K562 (cell line): ENCODE measurements around the gene MAP1LC3B. TPM values are rescaled to one million over a fixed set of nuclear protein-coding genes. Genes with fewer than 3 reads are reported as not detected.
A peak's percentile ranks its signal among the peaks of the same experiment; 100 is the strongest.

Experiments
- ATAC-seq: fragments of 200-7000 bp; cut with Tn5 transposase; 3 replicates; pipeline ENCODE4 v1.9.1; 2020; ENCODE audit warnings: moderate library complexity
- BruUV-seq: library from RNA; stranded (reverse); fragments of 400-500 nt; replicated peaks from 2 replicates; lab custom pipeline; 2021; lab: Mats Ljungman, UMichigan
- CTCF ChIA-PET: fragments of 300-600 bp; formaldehyde crosslinking; extraction: SDS; loops from one replicate; lab custom pipeline; 2021; ENCODE audit warnings: low intra/inter-chr PET ratio; lab: Yijun Ruan, JAX
- POLR2A ChIA-PET: fragments of 300-600, 350-650 bp; sonication (Branson Sonifier 250); formaldehyde crosslinking; extraction: SDS; loops from one replicate; lab custom pipeline; 2021; ENCODE audit warnings: antibody characterized with exemption, inconsistent platforms; lab: Yijun Ruan, JAX
- DNase-seq, 4 experiments: peaks; one replicate each; pipeline versions ENCODE4 v3.0.0 to v3.0.0-alpha.2; 2011 to 2018; ENCODE audit warnings: low spot score in 3 of 4, mixed read lengths in 3 of 4; ENCODE audit errors: extremely low read depth in 1 of 4
- FAIRE-seq: peaks from 2 replicates; lab custom pipeline; 2011; peaks lifted over from hg19 to GRCh38; lab: Jason Lieb, UNC
- H2AFZ ChIP-seq: 2 replicates; pipeline ENCODE4 v1.6.0; 2011; ENCODE audit warnings: low read depth, low read length, control low read depth, inconsistent platforms
- H3K27ac ChIP-seq: fragments of 200-600 bp; 3 replicates; pipeline ENCODE4 v1.8.0; 2011; ENCODE audit warnings: low read depth, mild to moderate bottlenecking, control low read depth, inconsistent platforms, low read length, moderate library complexity, mixed read lengths; ENCODE audit errors: extremely low read depth
- H3K27me3 ChIP-seq, 2 experiments: fragments of 300-600 bp in 1 of 2; 2 replicates in 1 of 2; 3 replicates in 1 of 2; pipeline versions ENCODE4 v1.6.0 to v1.8.0; 2011; ENCODE audit warnings: inconsistent platforms in 2 of 2, low read length in 2 of 2, mild to moderate bottlenecking in 1 of 2, mixed read lengths in 1 of 2, moderate library complexity in 1 of 2; ENCODE audit not compliant: control insufficient read depth in 2 of 2, insufficient read depth in 2 of 2
- H3K36me3 ChIP-seq: fragments of 300-600 bp; 3 replicates; pipeline ENCODE4 v1.8.0; 2011; ENCODE audit warnings: mild to moderate bottlenecking, low read length, inconsistent platforms; ENCODE audit not compliant: control insufficient read depth, insufficient read depth
- H3K4me1 ChIP-seq, 2 experiments: fragments of 200-600 bp in 1 of 2; replicated peaks in 1 of 2; 2 replicates in 1 of 2; 3 replicates in 1 of 2; pipeline versions ENCODE4 v1.5.1 to v1.8.0; 2011; ENCODE audit warnings: inconsistent platforms in 2 of 2, low read length in 2 of 2, mild to moderate bottlenecking in 1 of 2, mixed read lengths in 1 of 2, moderate library complexity in 1 of 2; ENCODE audit not compliant: control insufficient read depth in 2 of 2, insufficient read depth in 2 of 2
- H3K4me2 ChIP-seq: 2 replicates; pipeline ENCODE4 v1.6.1; 2011; ENCODE audit warnings: low read length, control low read depth, inconsistent platforms, mixed read lengths; ENCODE audit not compliant: insufficient read depth
- H3K4me3 ChIP-seq: fragments of 200-600 bp; sonication (generic), shearing (Covaris generic); 2 replicates; pipeline ENCODE4 v1.5.1; 2016; ENCODE audit warnings: control low read depth, inconsistent platforms
- H3K79me2 ChIP-seq: fragments of 200-600 bp; 3 replicates; pipeline ENCODE4 v1.8.0; 2011; ENCODE audit warnings: low read length, inconsistent platforms; ENCODE audit not compliant: control insufficient read depth, insufficient read depth
- H3K9ac ChIP-seq, 2 experiments: 2 replicates each; pipeline versions ENCODE4 v1.6.0 to v1.6.1; 2011; ENCODE audit warnings: low read depth in 2 of 2, low read length in 2 of 2, control low read depth in 1 of 2, inconsistent platforms in 1 of 2, mild to moderate bottlenecking in 1 of 2, mixed read lengths in 1 of 2; ENCODE audit not compliant: insufficient read depth in 1 of 2
- H3K9me1 ChIP-seq: one replicate; pipeline ENCODE4 v1.6.0; 2011; ENCODE audit warnings: inconsistent platforms, mild to moderate bottlenecking, low read length, moderate library complexity; ENCODE audit not compliant: control insufficient read depth, insufficient read depth
- H3K9me3 ChIP-seq: replicated peaks from 2 replicates; pipeline ENCODE4 v1.5.1; 2011; ENCODE audit warnings: low read depth, low read length, inconsistent platforms; ENCODE audit not compliant: control insufficient read depth, insufficient read depth
- H4K20me1 ChIP-seq: replicated peaks from 2 replicates; pipeline ENCODE4 v1.6.1; 2011; ENCODE audit warnings: low read length, inconsistent platforms, mixed read lengths; ENCODE audit not compliant: control insufficient read depth, insufficient read depth
- FOXO4 ChIP-seq: fragments of 450-650 bp; formaldehyde crosslinking; IDR thresholded peaks from 2 replicates; pipeline ENCODE4 v1.4.0; 2020; ENCODE audit warnings: mild to moderate bottlenecking, moderate library complexity
- PTTG1 ChIP-seq: fragments of 450-650 bp; IDR thresholded peaks from 2 replicates; pipeline ENCODE4 v1.6.1; 2016; ENCODE audit warnings: low read depth, mild to moderate bottlenecking, missing genetic modification characterization, missing compliant biosample characterization
- ZNF696 ChIP-seq: fragments of 250-450 bp; sonication (Bioruptor Pico); conservative IDR thresholded peaks from 2 replicates; pipeline ENCODE4 v1.4.0; 2020; ENCODE audit warnings: mild to moderate bottlenecking, moderate library complexity
- WGBS: fragments of 100-300 bp; shearing (Covaris generic); methylation state at CpG from one replicate; pipeline ENCODE4 v1.1.6; 2016; ENCODE audit warnings: low coverage, mixed read lengths; ENCODE audit not compliant: insufficient coverage; ENCODE audit errors: missing lambda C conversion rate; 5-methylcytosine and 5-hydroxymethylcytosine counted together
- in situ Hi-C: fragments of 300-500 bp; cut with MboI; formaldehyde crosslinking; loops from 4 replicates; pipeline ENCODE4 v1.15.0; 2018; ENCODE audit warnings: inconsistent platforms, mixed read lengths
- intact Hi-C: fragments of 100-400 bp; cut with micrococcal nuclease; formaldehyde crosslinking; loops from 2 replicates; pipeline ENCODE4 v1.14.2; 2022
- polyA plus RNA-seq, 8 experiments: library from polyadenylated mRNA; depleted of rRNA in 4 of 8; stranded (reverse) in 5 of 8; unstranded in 3 of 8; fragments of >200 nt; fragmentation: Nextera tagmentation in 2 of 8; fragmentation: Illumina TruSeq in 1 of 8; extraction: Ambion mirVana in 2 of 8; extraction: Trizol in 1 of 8; gene quantifications; 2 replicates each; pipeline versions ENCODE4 v1.2.1 to v1.2.3, GENCODE V29; 2011 to 2014; ENCODE audit warnings: inconsistent platforms in 1 of 8, missing spikeins in 1 of 8
- total RNA-seq, 7 experiments: library from RNA; depleted of rRNA in 6 of 7; stranded (reverse); fragments of >200 nt in 6 of 7; fragmentation: Illumina TruSeq in 2 of 7; extraction: Trizol in 2 of 7; gene quantifications; 2 replicates each; pipeline versions ENCODE4 v1.2.1 to v1.2.3, GENCODE V29; 2011 to 2021; ENCODE audit warnings: low replicate concordance in 1 of 7
- TF ChIP-seq, protein P1 (sequence below), 3 experiments: fragments of 200-800 bp in 1 of 3; fragments of 250-450 bp in 1 of 3; fragments of 450-650 bp in 1 of 3; sonication (Bioruptor Pico) in 1 of 3; sonication (Bioruptor generic) in 1 of 3; formaldehyde crosslinking in 1 of 3; IDR thresholded peaks; 2 replicates each; pipeline versions ENCODE4 v1.6.1 to v1.8.0; 2016 to 2022; ENCODE audit warnings: mild to moderate bottlenecking in 2 of 3, missing genetic modification characterization in 2 of 3, missing compliant biosample characterization in 1 of 3, moderate library complexity in 1 of 3

Gene MAP1LC3B
- total and polyA plus RNA-seq, 9 of the 15 experiments (the other 6 are each of a cell fraction or from before 2014, with no cell fraction given): 16.0 to 81.5 (median 36.7) TPM

DNA sequence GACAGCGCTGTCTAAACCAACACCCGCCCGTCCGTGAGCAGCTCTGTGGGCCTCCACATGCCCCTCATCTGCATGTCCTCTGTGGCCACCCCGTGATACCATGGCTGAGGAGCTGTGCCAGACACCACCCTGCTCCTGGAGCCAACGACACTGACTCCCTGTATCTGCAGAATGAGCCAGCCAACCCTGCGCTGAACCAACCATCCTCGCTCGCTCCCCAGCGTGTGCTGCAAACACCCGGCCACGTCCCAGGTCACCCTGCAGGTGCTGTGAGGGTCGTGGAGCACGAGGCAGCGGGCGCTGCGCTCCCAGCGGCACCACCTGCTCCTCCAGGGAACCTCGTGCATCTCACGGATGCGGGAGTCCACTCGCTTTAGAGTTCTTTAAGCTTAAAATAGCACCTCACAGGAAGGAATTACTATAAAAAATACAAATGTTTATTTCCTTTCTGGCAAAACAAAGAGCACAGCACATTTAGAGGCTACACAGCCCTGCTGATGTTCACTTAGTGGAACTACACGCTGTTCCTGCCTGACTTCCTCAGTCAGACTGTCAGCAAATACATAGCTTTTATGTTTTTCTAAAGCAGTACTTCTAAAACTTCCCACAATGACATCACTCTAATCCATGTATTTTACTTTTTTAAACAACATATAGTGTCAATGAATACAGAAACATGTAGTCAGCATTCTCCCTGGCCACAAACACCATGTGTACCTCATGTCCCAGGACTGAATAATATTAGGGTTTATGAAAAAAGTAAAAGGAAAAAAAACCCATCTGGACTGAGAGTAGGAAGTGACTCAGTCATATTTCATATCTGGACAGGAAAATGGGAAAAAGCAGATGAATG is 43.5 kb downstream of the MAP1LC3B start:
- intact Hi-C loops: no loop called here
- peaks cover 8% of the 10 kb centered on the region; the same call in 1 of the 2 replicates for H4K20me1 ChIP-seq
- BruUV-seq: no TSS peak
- TF ChIP-seq ZNF696 (CRISPR knock-in tag): no peak
- TF ChIP-seq, protein P1, sequence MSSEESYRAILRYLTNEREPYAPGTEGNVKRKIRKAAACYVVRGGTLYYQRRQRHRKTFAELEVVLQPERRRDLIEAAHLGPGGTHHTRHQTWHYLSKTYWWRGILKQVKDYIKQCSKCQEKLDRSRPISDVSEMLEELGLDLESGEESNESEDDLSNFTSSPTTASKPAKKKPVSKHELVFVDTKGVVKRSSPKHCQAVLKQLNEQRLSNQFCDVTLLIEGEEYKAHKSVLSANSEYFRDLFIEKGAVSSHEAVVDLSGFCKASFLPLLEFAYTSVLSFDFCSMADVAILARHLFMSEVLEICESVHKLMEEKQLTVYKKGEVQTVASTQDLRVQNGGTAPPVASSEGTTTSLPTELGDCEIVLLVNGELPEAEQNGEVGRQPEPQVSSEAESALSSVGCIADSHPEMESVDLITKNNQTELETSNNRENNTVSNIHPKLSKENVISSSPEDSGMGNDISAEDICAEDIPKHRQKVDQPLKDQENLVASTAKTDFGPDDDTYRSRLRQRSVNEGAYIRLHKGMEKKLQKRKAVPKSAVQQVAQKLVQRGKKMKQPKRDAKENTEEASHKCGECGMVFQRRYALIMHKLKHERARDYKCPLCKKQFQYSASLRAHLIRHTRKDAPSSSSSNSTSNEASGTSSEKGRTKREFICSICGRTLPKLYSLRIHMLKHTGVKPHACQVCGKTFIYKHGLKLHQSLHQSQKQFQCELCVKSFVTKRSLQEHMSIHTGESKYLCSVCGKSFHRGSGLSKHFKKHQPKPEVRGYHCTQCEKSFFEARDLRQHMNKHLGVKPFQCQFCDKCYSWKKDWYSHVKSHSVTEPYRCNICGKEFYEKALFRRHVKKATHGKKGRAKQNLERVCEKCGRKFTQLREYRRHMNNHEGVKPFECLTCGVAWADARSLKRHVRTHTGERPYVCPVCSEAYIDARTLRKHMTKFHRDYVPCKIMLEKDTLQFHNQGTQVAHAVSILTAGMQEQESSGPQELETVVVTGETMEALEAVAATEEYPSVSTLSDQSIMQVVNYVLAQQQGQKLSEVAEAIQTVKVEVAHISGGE (CRISPR knock-in tag; IDR thresholded peaks at IDR 0.05): no peak
- TF ChIP-seq PTTG1 (tag): no peak
- TF ChIP-seq FOXO4 (CRISPR knock-in tag): no peak
- TF ChIP-seq, all 486 proteins: peak for 0
- 77% methylated on average over 16 of the region's 23 CpGs for WGBS
- ChIA-PET POLR2A (interaction anchor here (0.6 to 1.2 kb wide), 2 partner anchors 11 to 14 kb away, joined by 3 read pairs; no protein-coding TSS in a partner anchor), CTCF (no interaction called here)
- Histone ChIP-seq H3K4me1 (peaks cover 0 to 12% of the 10 kb centered on the region in 2 experiments; a peak in 1 of 5 replicates), H3K9me3 (no peaks in the 10 kb centered on the region), H3K79me2 (no peaks in the 10 kb centered on the region), H3K4me2 (no peak overlapping the region), H3K9ac (peak overlapping the region in 1 of 2 experiments; percentile 48; a peak in 1 of 4 replicates), H3K36me3 (peaks cover 10% of the 10 kb centered on the region; the same call in 1 of the 3 replicates), H3K4me3 (no peak overlapping the region), H2AFZ (no peak overlapping the region), H3K27ac (no peak overlapping the region), H3K27me3 (no peaks in the 10 kb centered on the region), H3K9me1 (no peaks in the 10 kb centered on the region)
- in situ Hi-C loops: no loop called here
- ATAC-seq (no peak), DNase-seq (no peak), FAIRE-seq (peak; percentile 42)
